SJSA1 (cell line): ENCODE measurements around the gene FAHD2B. TPM values are rescaled to one million over a fixed set of nuclear protein-coding genes. Genes with fewer than 3 reads are reported as not detected.
"Not testable (repeated sequence)": the region's sequence is repeated elsewhere in the genome, so short reads cannot be mapped to it uniquely, and the experiment has no call there.

Source experiments
- DNase-seq, 2 experiments: peaks; one replicate each; pipeline ENCODE4 v3.0.0-alpha.2; 2015 to 2020; ENCODE audit warnings: low spot score in 2 of 2, low read depth in 1 of 2
- H3K27ac ChIP-seq: fragments of 250-450 bp; sonication (Bioruptor Pico); 2 replicates; pipeline ENCODE4 v1.5.1; 2020; ENCODE audit warnings: mild to moderate bottlenecking, moderate library complexity
- H3K27me3 ChIP-seq: fragments of 250-450 bp; sonication (Bioruptor Pico); replicated peaks from 2 replicates; pipeline ENCODE4 v1.5.1; 2020; ENCODE audit warnings: mild to moderate bottlenecking, moderate library complexity
- H3K36me3 ChIP-seq: fragments of 250-450 bp; sonication (Bioruptor Pico); 2 replicates; pipeline ENCODE4 v1.5.1; 2020; ENCODE audit warnings: mild to moderate bottlenecking
- H3K4me1 ChIP-seq: fragments of 250-450 bp; sonication (Bioruptor Pico); replicated peaks from 2 replicates; pipeline ENCODE4 v1.6.1; 2021; ENCODE audit warnings: mild to moderate bottlenecking
- H3K4me3 ChIP-seq: fragments of 250-450 bp; sonication (Bioruptor Pico); 2 replicates; pipeline ENCODE4 v1.5.1; 2020; ENCODE audit warnings: mild to moderate bottlenecking
- H3K9me3 ChIP-seq: fragments of 250-450 bp; sonication (Bioruptor Pico); replicated peaks from 2 replicates; pipeline ENCODE4 v1.5.1; 2020; ENCODE audit warnings: mild to moderate bottlenecking
- total RNA-seq: library from RNA; depleted of rRNA; stranded (reverse); fragments of >200 nt; shearing (Covaris generic); gene quantifications from 2 replicates; pipeline ENCODE4 v1.2.3, GENCODE V29; 2014

FAHD2B gene
- total RNA-seq, 1 experiment from 2014 or later: 6.8 TPM

DNA sequence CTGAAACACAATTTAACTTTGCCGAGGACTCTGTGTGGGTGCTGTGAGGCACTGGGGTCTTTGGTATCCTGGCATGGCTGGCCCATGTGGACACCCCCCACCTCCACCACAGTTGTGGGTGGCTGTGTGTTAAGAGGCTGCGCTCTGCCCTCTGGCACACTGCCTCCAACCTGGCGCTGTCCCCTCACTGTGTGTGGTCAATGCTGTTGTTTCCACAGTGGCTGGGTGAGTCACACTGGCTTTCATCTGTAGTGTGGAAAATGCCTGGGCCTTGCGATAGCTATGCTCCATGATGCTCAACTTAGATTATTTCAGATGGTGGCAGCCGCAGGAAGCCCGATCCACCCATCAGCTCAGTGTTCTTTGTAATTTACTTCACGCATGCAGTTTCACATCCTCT is 9.6 kb downstream of the FAHD2B start:
- not testable (repeated sequence) for DNase-seq, H3K36me3 ChIP-seq, H3K27ac ChIP-seq, H3K27me3 ChIP-seq, H3K9me3 ChIP-seq, H3K4me1 ChIP-seq, H3K4me3 ChIP-seq

DNA sequence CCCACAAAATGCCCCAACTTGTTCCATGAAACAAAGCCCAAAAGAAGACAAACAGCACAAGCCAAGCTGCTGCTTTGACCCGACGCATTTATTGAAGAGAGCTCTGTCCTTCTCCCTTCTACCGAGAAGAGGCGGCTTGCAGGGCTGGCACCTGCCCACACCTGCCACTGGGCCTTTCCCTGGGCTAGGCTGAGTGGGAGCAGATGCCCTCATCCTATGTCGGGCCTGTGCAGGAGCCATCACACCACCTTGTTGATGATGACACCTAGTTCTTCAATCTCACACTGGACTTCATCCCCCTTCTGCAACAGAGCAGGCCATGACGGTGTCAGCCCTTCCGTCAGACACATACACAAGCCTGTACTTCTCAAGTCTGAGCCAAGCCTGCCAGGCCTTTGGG is 11.2 kb downstream of the FAHD2B start:
- H3K27me3 ChIP-seq, H3K9me3 ChIP-seq, H3K36me3 ChIP-seq, DNase-seq, H3K4me1 ChIP-seq, H3K27ac ChIP-seq, H3K4me3 ChIP-seq: not testable (repeated sequence)

DNA sequence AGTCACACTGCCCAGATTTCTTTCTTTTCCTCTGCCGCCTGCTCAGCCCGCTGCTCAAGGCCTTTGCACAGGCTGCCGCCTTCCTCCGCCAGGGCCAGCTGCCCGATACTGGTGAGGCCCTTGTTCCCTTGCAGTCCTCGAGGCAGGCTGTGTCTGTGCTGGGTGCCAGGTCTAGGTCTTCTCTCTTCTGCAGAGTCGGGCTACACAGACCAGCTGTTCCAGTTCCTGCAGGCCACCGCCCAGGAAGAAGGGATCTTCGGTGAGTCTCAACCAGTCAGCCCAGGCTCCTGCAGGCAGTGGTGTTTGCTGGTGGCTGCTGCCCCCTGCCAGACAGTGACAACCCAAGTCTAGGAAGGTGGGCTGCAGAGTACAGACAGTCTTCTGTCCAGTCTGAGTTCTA is 12.5 kb downstream of the FAHD2B start:
- not testable (repeated sequence) for H3K9me3 ChIP-seq, H3K27ac ChIP-seq, DNase-seq, H3K4me1 ChIP-seq, H3K36me3 ChIP-seq, H3K4me3 ChIP-seq, H3K27me3 ChIP-seq

DNA sequence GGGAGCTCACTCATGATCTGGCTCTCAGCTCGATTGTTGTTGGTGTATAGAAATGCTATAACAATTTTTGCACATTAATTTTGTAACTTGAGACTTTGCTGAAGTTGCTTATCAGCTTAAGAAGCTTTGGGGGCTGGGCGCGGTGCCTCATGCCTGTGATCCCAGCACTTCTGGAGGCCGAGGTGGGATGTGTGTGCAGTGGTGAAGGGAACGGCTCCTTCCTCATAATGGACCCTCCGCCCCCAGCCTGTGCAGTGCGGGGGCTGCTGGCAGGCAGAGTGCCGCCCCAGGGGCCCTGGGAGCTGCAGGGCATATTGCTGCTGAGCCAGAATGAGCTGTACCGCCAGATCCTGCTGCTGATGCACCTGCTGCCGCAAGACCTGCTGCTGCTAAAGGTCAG is 13.8 kb downstream of the FAHD2B start:
- not testable (repeated sequence) for H3K4me1 ChIP-seq, DNase-seq, H3K27me3 ChIP-seq, H3K9me3 ChIP-seq, H3K27ac ChIP-seq, H3K4me3 ChIP-seq, H3K36me3 ChIP-seq

DNA sequence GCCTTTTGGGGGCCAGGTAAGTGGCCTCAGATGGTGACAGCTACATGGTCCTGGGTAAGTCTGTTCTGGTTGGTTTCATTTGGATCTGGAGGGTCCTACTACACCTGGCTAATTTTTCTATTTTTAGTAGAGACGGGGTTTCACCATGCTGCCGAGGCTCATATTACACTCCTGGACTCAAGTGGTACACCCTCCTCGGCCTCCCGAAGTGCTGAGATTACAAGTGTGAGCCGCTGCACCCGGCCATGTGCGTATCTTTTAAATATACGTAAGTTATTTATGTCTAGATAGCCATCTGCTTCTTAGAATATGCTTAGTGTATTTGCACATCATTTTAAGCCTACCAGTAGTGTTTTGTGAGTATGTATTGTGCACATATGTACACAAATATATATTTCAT is 17.5 kb downstream of the FAHD2B start:
- H3K27ac ChIP-seq, H3K4me3 ChIP-seq, H3K9me3 ChIP-seq: not testable (repeated sequence)

DNA sequence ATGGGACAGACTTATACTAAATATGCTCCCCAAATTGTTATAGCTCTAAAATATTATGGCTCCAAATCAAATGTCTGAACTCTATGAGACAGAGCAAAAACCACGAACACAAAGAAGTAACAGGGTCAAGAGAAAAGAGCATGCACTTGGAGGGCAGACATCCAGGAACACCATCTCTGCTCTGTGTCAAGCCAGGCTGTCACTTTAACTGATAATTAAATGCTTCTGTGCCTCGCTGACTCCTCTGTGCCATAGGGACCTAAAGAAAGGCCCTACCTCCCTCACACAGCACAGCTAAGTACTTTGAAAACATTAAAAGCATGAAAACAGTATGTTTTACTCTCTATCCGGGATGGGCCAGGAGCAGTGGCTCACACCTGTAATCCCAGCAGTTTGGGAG is 23.8 kb downstream of the FAHD2B start:
- not testable (repeated sequence) for H3K4me3 ChIP-seq, H3K27ac ChIP-seq, DNase-seq, H3K27me3 ChIP-seq, H3K36me3 ChIP-seq, H3K9me3 ChIP-seq, H3K4me1 ChIP-seq

More for the DNA sequence above, 17.5 kb downstream of the FAHD2B start:
- not testable (repeated sequence) for H3K4me1 ChIP-seq, DNase-seq, H3K27me3 ChIP-seq, H3K36me3 ChIP-seq

- H3K27me3 ChIP-seq, H3K27ac ChIP-seq, H3K4me3 ChIP-seq, H3K9me3 ChIP-seq, H3K36me3 ChIP-seq, DNase-seq, H3K4me1 ChIP-seq: not testable (repeated sequence)
Measured at GRCh38 chr2:97068722-97069121, 26.0 kb downstream of the FAHD2B start.

DNA sequence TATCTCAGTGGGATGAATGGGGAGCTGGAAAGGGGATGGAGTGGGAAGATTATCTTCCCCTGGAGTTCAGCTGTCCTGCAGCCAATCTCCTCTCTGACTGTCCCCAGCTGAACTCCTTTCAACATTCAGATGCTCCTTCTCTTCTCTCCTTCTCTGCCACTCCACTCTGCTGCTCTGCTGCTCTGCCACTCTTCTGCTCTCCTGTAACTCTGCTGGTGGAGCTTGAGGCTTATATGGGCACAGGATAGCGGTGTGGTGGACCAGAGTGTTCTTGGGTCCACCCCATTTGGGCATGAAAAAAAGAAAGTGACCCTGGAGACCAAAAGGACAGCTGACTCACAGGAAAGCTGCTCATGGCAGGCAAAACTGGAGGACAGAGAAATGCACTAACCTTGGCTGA is 26.6 kb downstream of the FAHD2B start:
- no peaks in the 10 kb centered on the region for H3K36me3 ChIP-seq
- no peaks in the 10 kb centered on the region for H3K4me1 ChIP-seq
- no peak overlapping the region for H3K27ac ChIP-seq
- no peaks in the 10 kb centered on the region for H3K9me3 ChIP-seq
- no peak for DNase-seq
- H3K4me3 ChIP-seq: no peak overlapping the region
- 0 out of 2 replicates have a peak, but pooled peaks cover 3% of the 10 kb centered on the region for H3K27me3 ChIP-seq

GRCh38 chr2:97067279-97068004 is 27.2 kb downstream of the FAHD2B start:
- 0 out of 2 replicates have a peak, but pooled peaks cover 3% of the 10 kb centered on the region for H3K27me3 ChIP-seq
- no peaks in the 10 kb centered on the region for H3K36me3 ChIP-seq
- no peaks in the 10 kb centered on the region for H3K4me1 ChIP-seq
- DNase-seq: no peak
- no peak overlapping the region for H3K4me3 ChIP-seq
- no peaks in the 10 kb centered on the region for H3K9me3 ChIP-seq
- H3K27ac ChIP-seq: no peak overlapping the region

GRCh38 chr2:97066030-97066429 is 28.7 kb downstream of the FAHD2B start:
- H3K4me1 ChIP-seq, H3K4me3 ChIP-seq, H3K36me3 ChIP-seq, H3K9me3 ChIP-seq, H3K27ac ChIP-seq, H3K27me3 ChIP-seq, DNase-seq: not testable (repeated sequence)

- H3K36me3 ChIP-seq, DNase-seq, H3K4me3 ChIP-seq: not testable (repeated sequence)
Measured at GRCh38 chr2:97062020-97062419, 32.7 kb downstream of the FAHD2B start.

DNA sequence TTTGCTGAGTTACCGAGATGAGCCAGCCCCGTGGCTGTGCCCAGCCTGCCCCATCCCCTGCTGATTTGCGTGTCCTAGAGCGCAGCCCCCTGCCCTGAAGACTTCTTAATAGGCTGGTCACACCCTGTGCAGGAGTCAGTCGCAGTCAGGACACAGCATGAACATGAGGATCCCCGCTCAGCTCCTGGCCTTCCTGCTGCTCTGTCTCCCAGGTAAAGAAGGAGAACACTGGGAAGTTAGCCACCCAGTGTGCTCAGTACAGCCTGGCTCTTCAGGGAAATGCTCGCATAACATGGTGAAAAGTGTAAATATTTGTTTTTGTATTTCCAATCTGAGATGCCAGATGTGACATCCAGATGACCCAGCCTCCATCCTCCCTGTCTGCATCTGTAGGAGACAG is 34.9 kb downstream of the FAHD2B start:
- H3K27ac ChIP-seq, H3K9me3 ChIP-seq, H3K27me3 ChIP-seq, H3K36me3 ChIP-seq, H3K4me1 ChIP-seq, H3K4me3 ChIP-seq, DNase-seq: not testable (repeated sequence)

More at GRCh38 chr2:97062020-97062419, 32.7 kb downstream of the FAHD2B start:
- not testable (repeated sequence) for H3K27me3 ChIP-seq, H3K4me1 ChIP-seq, H3K27ac ChIP-seq, H3K9me3 ChIP-seq

GRCh38 chr2:97056150-97056549 is 38.5 kb downstream of the FAHD2B start:
- DNase-seq, H3K9me3 ChIP-seq, H3K4me1 ChIP-seq, H3K27ac ChIP-seq, H3K27me3 ChIP-seq, H3K36me3 ChIP-seq, H3K4me3 ChIP-seq: not testable (repeated sequence)

- not testable (repeated sequence) for DNase-seq, H3K27me3 ChIP-seq, H3K9me3 ChIP-seq, H3K4me1 ChIP-seq, H3K36me3 ChIP-seq, H3K4me3 ChIP-seq, H3K27ac ChIP-seq
Measured at GRCh38 chr2:97050032-97050431, 44.6 kb downstream of the FAHD2B start.

GRCh38 chr2:97048448-97048847 is 46.2 kb downstream of the FAHD2B start:
- DNase-seq, H3K27me3 ChIP-seq, H3K9me3 ChIP-seq, H3K36me3 ChIP-seq, H3K4me1 ChIP-seq, H3K4me3 ChIP-seq, H3K27ac ChIP-seq: not testable (repeated sequence)
